Stimulated activated CD4-positive, alpha-beta T cell treated with anti-CD3 and anti-CD28 coated beads, Interleukin-4, amount 100 ng/mL, for 1 hour (primary cell): ENCODE measurements around the gene CASZ1.

Source experiments
- DNase-seq: peaks from one replicate; pipeline ENCODE4 v3.0.0-alpha.2; 2020

CASZ1 gene

GRCh38 chr1:10744654-10745238 lies 51.7 kb downstream of the CASZ1 start:
- DNase-seq, result no peak

GRCh38 chr1:10744029-10744428 lies 52.4 kb downstream of the CASZ1 start:
- DNase-seq, result no peak

- DNase-seq, result no peak
These were observed 54.8 kb downstream of the CASZ1 start for GRCh38 chr1:10741696-10742095.

- DNase-seq, result no peak
These were observed 56.3 kb downstream of the CASZ1 start for GRCh38 chr1:10740123-10740522.

- no peak for DNase-seq
These were observed 56.9 kb downstream of the CASZ1 start for GRCh38 chr1:10739589-10739988.

- no peak for DNase-seq
These were observed 58.1 kb downstream of the CASZ1 start for GRCh38 chr1:10738061-10739058.

GRCh38 chr1:10737651-10738050 lies 58.8 kb downstream of the CASZ1 start:
- no peak for DNase-seq

GRCh38 chr1:10736634-10737586 lies 59.5 kb downstream of the CASZ1 start:
- no peak for DNase-seq

GRCh38 chr1:10735563-10736305 lies 60.7 kb downstream of the CASZ1 start:
- no peak for DNase-seq

GRCh38 chr1:10734962-10735544 lies 61.4 kb downstream of the CASZ1 start:
- DNase-seq, result no peak

- no peak for DNase-seq
These were observed 62.1 kb downstream of the CASZ1 start for GRCh38 chr1:10734375-10734774.

- DNase-seq, result peak; percentile 60
These were observed 62.7 kb downstream of the CASZ1 start for GRCh38 chr1:10733474-10734366.

GRCh38 chr1:10730985-10731384 lies 65.5 kb downstream of the CASZ1 start:
- no peak for DNase-seq

GRCh38 chr1:10728595-10729410 lies 67.6 kb downstream of the CASZ1 start:
- no peak for DNase-seq

GRCh38 chr1:10727751-10728232 lies 68.7 kb downstream of the CASZ1 start:
- no peak for DNase-seq

- no peak for DNase-seq
These were observed 70.1 kb downstream of the CASZ1 start for GRCh38 chr1:10726355-10726754.

- DNase-seq, result no peak
These were observed 71.2 kb downstream of the CASZ1 start for GRCh38 chr1:10724948-10725847.

- no peak for DNase-seq
These were observed 71.9 kb downstream of the CASZ1 start for GRCh38 chr1:10724511-10724910.

- no peak for DNase-seq
These were observed 72.4 kb downstream of the CASZ1 start for GRCh38 chr1:10724052-10724494.
